GF-D8 (cell line): ENCODE measurements around the gene GALE.
"Not testable (repeated sequence)": the region's sequence is repeated elsewhere in the genome, so short reads cannot be mapped to it uniquely, and the experiment has no call there.

Source experiments
- DNase-seq: peaks from one replicate; lab custom pipeline; 2025; lab: John Stamatoyannopoulos, UW

The GALE gene

GRCh38 chr1:23800400-23801337, at the start of gene GALE:
GALE (minus strand) TSS chr1:23800754; CDS start chr1:23799007, 1,747 bp downstream.
- peak; percentile 83 for DNase-seq

- no peak for DNase-seq
Observed at GRCh38 chr1:23848673-23849616, 48.4 kb upstream of the GALE start.

DNA sequence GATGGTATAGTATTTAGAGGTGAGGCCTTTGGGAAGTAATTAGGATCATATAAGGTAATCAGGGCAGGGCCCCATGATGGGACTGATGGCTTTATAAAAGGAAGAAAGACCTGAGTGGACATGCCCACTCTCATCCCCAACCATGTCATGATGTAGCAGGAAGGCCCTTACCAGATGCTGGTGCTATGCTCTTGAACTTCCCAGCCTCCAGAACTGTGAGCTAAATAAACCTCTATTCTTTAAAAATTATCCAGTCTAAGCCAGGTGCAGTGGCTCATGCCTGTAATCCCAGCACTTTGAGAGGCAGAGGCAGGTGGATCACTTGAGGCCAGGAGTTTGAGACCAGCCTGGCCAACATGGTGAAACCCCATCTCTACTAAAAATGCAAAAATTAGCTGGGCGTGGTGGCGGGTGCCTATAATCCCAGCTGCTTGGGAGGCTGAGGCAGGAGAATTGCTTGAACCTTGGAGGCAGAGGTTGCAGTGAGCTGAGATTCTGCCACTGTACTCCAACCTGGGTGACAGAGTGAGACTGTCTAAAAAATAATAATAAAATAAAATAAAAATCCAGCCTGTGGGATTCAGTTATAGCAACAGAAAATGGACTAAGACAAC, 47.0 kb upstream of the GALE start:
- not testable (repeated sequence) for DNase-seq

- peak; percentile 44 for DNase-seq
Observed at GRCh38 chr1:23845163-23845562, 44.6 kb upstream of the GALE start.

DNA sequence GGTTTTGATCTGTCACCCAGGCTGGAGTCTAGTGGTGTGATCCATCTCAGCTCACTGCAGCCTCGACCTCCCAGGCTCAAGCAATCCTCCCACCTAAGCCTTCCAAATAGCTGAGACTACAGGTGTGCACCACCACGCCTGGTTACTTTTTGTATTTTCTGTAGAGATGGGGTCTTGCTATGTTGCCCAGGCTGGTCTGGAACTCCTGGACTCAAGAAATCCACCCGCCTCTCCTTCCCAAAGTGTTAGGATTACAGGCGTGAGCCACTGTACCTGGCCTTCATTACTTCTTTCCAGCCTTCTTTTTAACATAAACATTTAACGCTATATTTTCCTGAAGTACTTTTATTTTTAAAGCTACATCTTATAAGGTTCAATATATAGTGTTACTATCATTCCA, 43.1 kb upstream of the GALE start:
- no peak for DNase-seq

DNA sequence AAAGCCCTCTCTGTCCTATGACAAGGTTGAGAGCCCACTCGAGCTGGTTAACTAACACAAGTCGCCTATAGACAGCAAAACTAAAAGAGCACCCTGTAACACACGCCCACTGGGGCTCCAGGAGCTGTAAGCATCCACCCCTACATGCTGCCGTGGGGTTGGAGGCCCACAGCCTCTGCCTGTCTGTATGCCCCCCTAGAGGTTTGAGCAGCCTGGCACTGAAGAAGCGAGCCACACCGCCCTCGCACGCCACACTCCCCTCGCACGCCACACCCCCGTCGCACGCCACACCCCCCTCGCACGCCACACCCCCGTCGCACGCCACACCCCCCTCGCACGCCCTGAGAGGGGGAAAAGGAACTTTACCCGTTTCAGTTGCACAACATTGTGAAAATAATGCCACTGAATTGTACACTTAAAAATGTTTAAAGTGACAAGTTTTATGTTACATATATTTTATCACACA, 37.9 kb upstream of the GALE start:
- no peak for DNase-seq

GRCh38 chr1:23837908-23838307, 37.4 kb upstream of the GALE start:
- no peak for DNase-seq

- peak; percentile 25 for DNase-seq
Observed at GRCh38 chr1:23836037-23836436, 35.5 kb upstream of the GALE start.

- not testable (repeated sequence) for DNase-seq
Observed at GRCh38 chr1:23834156-23834555, 33.6 kb upstream of the GALE start.

DNA sequence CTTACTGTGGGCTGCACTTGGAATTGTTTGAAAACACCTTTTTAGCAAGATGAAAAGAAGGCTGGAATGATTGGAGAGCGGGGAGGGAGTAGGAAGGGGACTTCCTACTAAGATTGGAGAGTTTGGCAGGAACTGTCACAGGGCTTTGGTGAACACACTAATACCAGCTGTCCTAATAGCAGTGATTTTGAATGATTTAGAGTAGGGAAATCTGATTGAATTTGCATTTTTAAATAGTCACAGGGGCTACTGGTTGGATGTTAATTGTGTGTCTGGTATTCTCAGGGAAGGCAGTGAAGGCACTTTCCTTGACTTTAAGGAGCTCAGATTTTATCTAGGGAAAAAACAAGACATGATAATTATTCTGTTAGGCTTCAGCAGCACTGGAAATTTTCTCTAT, 27.2 kb upstream of the GALE start:
- no peak for DNase-seq

GRCh38 chr1:23826590-23826989, 26.0 kb upstream of the GALE start:
- DNase-seq = not testable (repeated sequence)

- no peak for DNase-seq
Observed at GRCh38 chr1:23825762-23826522, 25.4 kb upstream of the GALE start.

- peak; percentile 64 for DNase-seq
Observed at GRCh38 chr1:23825076-23825761, 24.7 kb upstream of the GALE start, which contains the start of gene HMGCL. HMGCL (minus strand) TSS chr1:23825429; CDS start chr1:23825415, 14 bp downstream.

- no peak for DNase-seq
Observed at GRCh38 chr1:23824711-23825075, 24.1 kb upstream of the GALE start.

- no peak for DNase-seq
Observed at GRCh38 chr1:23823767-23824166, 23.2 kb upstream of the GALE start.

DNA sequence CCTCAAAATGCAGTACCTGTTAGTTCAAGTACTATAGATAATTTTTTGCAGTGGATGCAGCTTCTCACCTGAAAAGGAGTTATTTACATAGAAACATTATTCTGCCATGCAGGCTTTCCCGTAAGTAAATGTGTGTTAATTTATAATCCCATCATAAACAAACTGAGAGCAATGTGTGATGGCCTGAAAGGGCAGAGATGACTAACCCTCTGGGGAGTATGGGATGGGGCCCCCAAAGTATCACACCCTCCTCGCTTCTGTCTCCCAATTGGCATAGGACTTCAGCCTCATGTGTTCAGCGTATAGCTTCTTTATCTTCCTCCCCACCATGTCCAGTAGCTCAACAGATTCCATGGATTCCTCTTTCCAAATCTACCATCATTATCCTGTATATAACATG, 17.1 kb upstream of the GALE start:
- DNase-seq = no peak

DNA sequence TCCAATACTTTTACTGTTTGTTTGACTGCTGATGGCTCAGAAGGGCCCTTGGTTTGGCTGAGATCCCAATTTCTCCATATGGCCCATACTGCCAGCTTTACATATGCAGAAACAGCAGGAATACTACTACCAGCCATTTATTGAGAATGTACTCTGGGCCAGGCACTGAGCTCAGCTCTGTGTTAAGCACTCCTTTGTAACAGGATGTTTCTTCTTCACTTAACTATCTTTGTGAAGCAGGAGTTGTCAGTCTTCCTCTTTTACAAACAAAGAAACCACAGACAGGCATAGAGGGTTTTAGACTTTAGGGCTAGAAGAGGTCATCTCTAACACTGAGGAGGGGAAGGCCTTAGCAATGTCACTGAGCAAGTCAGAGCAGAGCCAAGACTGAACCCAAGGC, 16.4 kb upstream of the GALE start:
- no peak for DNase-seq

DNA sequence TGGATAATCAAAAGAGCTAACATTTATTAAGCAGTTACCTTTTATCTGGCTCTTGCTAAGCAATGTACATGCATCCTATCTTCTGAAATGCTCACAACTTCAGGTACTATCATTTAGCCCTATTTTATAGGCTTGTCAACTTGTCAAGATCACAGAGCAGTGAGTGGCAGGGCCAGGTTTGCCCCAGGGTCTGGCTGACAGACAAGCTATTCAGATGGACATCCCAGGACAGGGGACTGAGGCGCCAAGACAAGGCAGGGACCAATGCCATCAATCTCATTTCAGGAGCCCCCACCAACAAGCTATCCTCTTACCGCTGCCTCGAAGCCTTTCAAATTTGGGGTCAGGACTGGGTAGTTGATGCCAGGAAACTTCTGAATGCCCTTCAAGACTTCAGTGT, 15.8 kb upstream of the GALE start:
- DNase-seq = no peak

DNA sequence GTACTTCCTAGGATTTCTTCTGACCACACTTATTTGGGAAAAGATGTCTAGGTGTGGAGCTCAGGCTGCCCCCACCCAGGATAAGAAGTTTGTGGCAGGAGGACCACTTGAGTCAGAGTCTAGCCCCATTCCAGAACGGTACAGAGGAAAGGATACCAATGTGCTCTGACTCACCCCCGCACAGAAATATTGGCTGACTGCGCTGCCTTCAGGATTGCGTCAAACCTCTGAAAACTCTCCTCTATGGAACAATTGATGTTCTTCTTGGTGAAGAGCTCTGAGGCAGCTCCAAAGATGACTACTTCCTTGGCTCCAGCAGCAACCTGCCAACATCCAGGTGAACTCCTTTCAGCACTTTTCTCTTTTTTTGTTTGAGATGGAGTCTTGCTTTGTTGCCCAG, 13.5 kb upstream of the GALE start:
- no peak for DNase-seq

GRCh38 chr1:23810818-23811540, 10.4 kb upstream of the GALE start:
- DNase-seq = peak; percentile 79
